NB4 (cell line): ENCODE results near the gene GABBR2.

Source experiments
- DNase-seq: peaks from one replicate; pipeline ENCODE4 v3.0.0; 2010; ENCODE audit warnings: low read depth
- H3K4me3 ChIP-seq: one replicate; pipeline ENCODE4 v1.5.1; 2011; ENCODE audit warnings: mild to moderate bottlenecking, low read depth, low read length, moderate library complexity
- CTCF ChIP-seq: IDR thresholded peaks from one replicate; pipeline ENCODE4 v1.5.1; 2012; ENCODE audit warnings: low read depth, low read length
- MAX ChIP-seq: IDR thresholded peaks from 2 replicates; pipeline ENCODE4 v1.6.1; 2011; ENCODE audit warnings: low read depth, low read length
- MYC ChIP-seq: IDR thresholded peaks from 2 replicates; pipeline ENCODE4 v1.6.1; 2011; ENCODE audit warnings: low read depth, low read length
- POLR2A ChIP-seq: IDR thresholded peaks from 2 replicates; pipeline ENCODE4 v1.6.1; 2011; ENCODE audit warnings: mild to moderate bottlenecking; ENCODE audit not compliant: insufficient read length; ENCODE audit errors: extremely low read depth

The GABBR2 gene

GRCh38 chr9:98652741-98653140, 56.0 kb downstream of the GABBR2 start:
- no peak for DNase-seq
- no peak overlapping the region for H3K4me3 ChIP-seq
- TF ChIP-seq CTCF (no peak), POLR2A (no peak), MYC (no peak), MAX (no peak)

GRCh38 chr9:98652302-98652701, 56.4 kb downstream of the GABBR2 start:
- H3K4me3 ChIP-seq, result no peak overlapping the region
- no peak for DNase-seq
- TF ChIP-seq POLR2A (no peak), CTCF (no peak), MAX (no peak), MYC (no peak)

- DNase-seq, result no peak
- TF ChIP-seq POLR2A (no peak), MAX (no peak), CTCF (no peak), MYC (no peak)
- H3K4me3 ChIP-seq, result no peak overlapping the region
These were observed 61.5 kb downstream of the GABBR2 start for GRCh38 chr9:98647236-98647635.

GRCh38 chr9:98644011-98644410, 64.7 kb downstream of the GABBR2 start:
- no peak overlapping the region for H3K4me3 ChIP-seq
- TF ChIP-seq MAX (no peak), CTCF (no peak)
- no peak for DNase-seq

GRCh38 chr9:98642661-98643312, 65.9 kb downstream of the GABBR2 start:
- H3K4me3 ChIP-seq, result no peak overlapping the region
- DNase-seq, result no peak
- TF ChIP-seq MYC (no peak), CTCF (peak; percentile 29)

- no peak for DNase-seq
- no peak overlapping the region for H3K4me3 ChIP-seq
- TF ChIP-seq POLR2A, result no peak
- TF ChIP-seq MAX, result no peak
- no peak for TF ChIP-seq MYC
- no peak for TF ChIP-seq CTCF
These were observed 67.0 kb downstream of the GABBR2 start for GRCh38 chr9:98641695-98642094.
